ENCODE measurements around the gene APOO.
"Not testable (repeated sequence)": the region's sequence is repeated elsewhere in the genome, so short reads cannot be mapped to it uniquely, and the experiment has no call there.

Gene APOO

GRCh38 chrX:23864742-23865326 lies 42.9 kb downstream of the APOO start:
- in situ Hi-C loops (cut with HindIII; ENCODE audit: low sequenced_read_pairs) = no loop called here

GRCh38 chrX:23861952-23862351 lies 45.8 kb downstream of the APOO start:
- in situ Hi-C loops (cut with HindIII; ENCODE audit: low sequenced_read_pairs) = not testable (repeated sequence)

- in situ Hi-C loops (cut with HindIII; ENCODE audit: low sequenced_read_pairs) = no loop called here
Measured at GRCh38 chrX:23861215-23861896, 46.4 kb downstream of the APOO start.

- in situ Hi-C loops (cut with HindIII; ENCODE audit: low sequenced_read_pairs) = not testable (repeated sequence)
Measured at GRCh38 chrX:23859238-23859637, 48.5 kb downstream of the APOO start.

GRCh38 chrX:23857935-23858334 lies 49.8 kb downstream of the APOO start:
- in situ Hi-C loops (cut with HindIII; ENCODE audit: low sequenced_read_pairs) = no loop called here

GRCh38 chrX:23857363-23857762 lies 50.4 kb downstream of the APOO start:
- in situ Hi-C loops (cut with HindIII; ENCODE audit: low sequenced_read_pairs) = no loop called here

- in situ Hi-C loops (cut with HindIII; ENCODE audit: low sequenced_read_pairs) = no loop called here
Measured at GRCh38 chrX:23855569-23855968, 52.2 kb downstream of the APOO start.

- in situ Hi-C loops (cut with HindIII; ENCODE audit: low sequenced_read_pairs) = no loop called here
Measured at GRCh38 chrX:23854945-23855344, 52.8 kb downstream of the APOO start.

GRCh38 chrX:23854122-23854521 lies 53.6 kb downstream of the APOO start:
- in situ Hi-C loops (cut with HindIII; ENCODE audit: low sequenced_read_pairs) = no loop called here

DNA sequence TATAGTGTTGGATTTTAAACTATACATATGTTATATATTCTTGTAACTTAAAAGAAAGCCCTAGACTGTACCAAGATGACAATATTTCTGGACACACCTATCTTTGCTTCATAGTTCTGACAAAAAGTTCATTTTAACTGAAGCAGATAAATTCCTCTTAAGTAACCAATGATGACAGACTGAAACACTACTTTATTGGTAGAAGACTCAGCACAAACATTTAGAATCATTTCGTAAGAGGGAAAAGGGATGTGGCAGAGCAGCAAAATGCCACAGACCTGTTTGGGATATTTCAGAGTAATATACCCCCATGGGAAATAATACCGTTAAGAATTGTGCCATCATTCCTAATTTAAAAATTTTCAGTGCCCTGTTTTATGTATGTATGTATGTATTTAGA lies 56.2 kb downstream of the APOO start:
- in situ Hi-C loops (cut with HindIII; ENCODE audit: low sequenced_read_pairs) = no loop called here

GRCh38 chrX:23849241-23849640 lies 58.5 kb downstream of the APOO start:
- in situ Hi-C loops (cut with HindIII; ENCODE audit: low sequenced_read_pairs) = no loop called here

- in situ Hi-C loops (cut with HindIII; ENCODE audit: low sequenced_read_pairs) = no loop called here
Measured at GRCh38 chrX:23845351-23845817, 62.4 kb downstream of the APOO start.

- in situ Hi-C loops (cut with HindIII; ENCODE audit: low sequenced_read_pairs) = no loop called here
Measured at GRCh38 chrX:23844502-23845138, 63.1 kb downstream of the APOO start.

GRCh38 chrX:23841847-23842522 lies 65.8 kb downstream of the APOO start:
- in situ Hi-C loops (cut with HindIII; ENCODE audit: low sequenced_read_pairs) = no loop called here

GRCh38 chrX:23840674-23841073 lies 67.1 kb downstream of the APOO start:
- in situ Hi-C loops (cut with HindIII; ENCODE audit: low sequenced_read_pairs) = no loop called here

DNA sequence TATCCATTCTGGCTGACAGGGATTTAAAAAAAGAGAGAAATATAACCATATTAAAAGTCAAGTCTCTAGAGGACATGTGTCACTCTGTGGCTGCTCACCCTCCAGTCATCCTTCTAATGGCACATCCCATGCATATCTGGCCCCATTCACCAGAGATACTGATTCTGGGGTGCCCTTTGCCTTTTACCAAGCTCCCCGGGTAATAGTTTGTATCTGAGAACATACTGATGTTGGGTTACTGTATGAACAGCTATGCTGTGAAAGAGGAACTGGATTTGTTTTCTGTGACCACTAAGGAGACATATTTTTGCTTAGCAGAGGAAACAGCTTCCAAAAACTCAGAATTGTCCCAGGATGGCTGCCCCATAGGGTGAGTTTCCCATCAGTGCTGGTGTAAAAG lies 68.8 kb downstream of the APOO start:
- in situ Hi-C loops (cut with HindIII; ENCODE audit: low sequenced_read_pairs) = no loop called here

- in situ Hi-C loops (cut with HindIII; ENCODE audit: low sequenced_read_pairs) = no loop called here
Measured at GRCh38 chrX:23832721-23833120, 75.0 kb downstream of the APOO start.

GRCh38 chrX:23828881-23829280 lies 78.9 kb downstream of the APOO start:
- in situ Hi-C loops (cut with HindIII; ENCODE audit: low sequenced_read_pairs) = no loop called here

GRCh38 chrX:23826653-23827052 lies 81.1 kb downstream of the APOO start:
- in situ Hi-C loops (cut with HindIII; ENCODE audit: low sequenced_read_pairs) = no loop called here

- in situ Hi-C loops (cut with HindIII; ENCODE audit: low sequenced_read_pairs) = no loop called here
Measured at GRCh38 chrX:23826216-23826615, 81.5 kb downstream of the APOO start.

DNA sequence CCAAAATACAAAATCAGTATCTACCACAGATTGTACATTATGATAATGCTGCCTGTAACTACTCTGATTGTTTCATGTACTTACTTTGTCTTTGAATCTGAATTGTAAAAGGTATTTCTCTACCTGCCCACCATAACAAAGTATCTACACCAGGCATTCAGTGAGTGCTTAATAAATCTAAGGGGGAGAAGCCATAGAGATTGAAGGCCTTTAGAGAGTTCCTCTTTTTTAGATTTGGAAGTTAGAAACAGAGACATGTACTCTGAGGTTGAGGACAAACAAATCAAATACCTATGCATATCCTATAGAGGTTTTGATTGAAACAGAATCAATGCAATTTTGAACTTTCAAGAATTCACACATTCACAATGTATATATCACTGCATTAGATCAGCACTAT lies 82.1 kb downstream of the APOO start:
- in situ Hi-C loops (cut with HindIII; ENCODE audit: low sequenced_read_pairs) = no loop called here

- in situ Hi-C loops (cut with HindIII; ENCODE audit: low sequenced_read_pairs) = loop anchor here (5.0 kb wide), 1 partner anchor 79 kb away; no protein-coding TSS in a partner anchor
Measured at GRCh38 chrX:23822841-23823240, 84.9 kb downstream of the APOO start.

Measured in endothelial cell of hepatic sinusoid (primary cell).